Keratinocyte (primary cell): Measurements from ENCODE around the gene COG6. TPM values are rescaled to one million over a fixed set of nuclear protein-coding genes. Genes with fewer than 3 reads are reported as not detected.

Experiments used
- DNase-seq: peaks from one replicate; pipeline ENCODE4 v3.0.0-alpha.2; 2011; ENCODE audit warnings: low read depth, missing footprints, low spot score
- FAIRE-seq: peaks from 2 replicates; lab custom pipeline; 2011; peaks lifted over from hg19 to GRCh38; lab: Jason Lieb, UNC
- H2AFZ ChIP-seq: 2 replicates; pipeline ENCODE4 v1.6.0; 2012; ENCODE audit warnings: low read length, control low read depth, inconsistent platforms; ENCODE audit not compliant: control insufficient read depth
- H3K27ac ChIP-seq: 2 replicates; pipeline ENCODE4 v1.5.1; 2011; ENCODE audit warnings: low read length; ENCODE audit not compliant: control insufficient read depth, insufficient read depth
- H3K27me3 ChIP-seq: 3 replicates; pipeline ENCODE4 v1.6.0; 2011; ENCODE audit warnings: low read length; ENCODE audit not compliant: control insufficient read depth, insufficient read depth; ENCODE audit errors: extremely low read depth
- H3K36me3 ChIP-seq, 2 experiments: 2 replicates in 1 of 2; 3 replicates in 1 of 2; pipeline ENCODE4 v1.5.1; 2011; ENCODE audit warnings: low read length in 2 of 2, mild to moderate bottlenecking in 1 of 2; ENCODE audit not compliant: control insufficient read depth in 2 of 2, insufficient read depth in 2 of 2; ENCODE audit errors: extremely low read depth in 1 of 2
- H3K4me1 ChIP-seq: 3 replicates; pipeline ENCODE4 v1.5.1; 2011; ENCODE audit warnings: low read length; ENCODE audit not compliant: control insufficient read depth, insufficient read depth; ENCODE audit errors: extremely low read depth
- H3K4me2 ChIP-seq: 3 replicates; pipeline ENCODE4 v1.6.0; 2011; ENCODE audit warnings: low read depth, low read length; ENCODE audit not compliant: control insufficient read depth, insufficient read depth; ENCODE audit errors: extremely low read depth
- H3K4me3 ChIP-seq, 3 experiments: fragments of 200-600 bp in 1 of 3; sonication (generic) in 1 of 3; 2 replicates in 2 of 3; 3 replicates in 1 of 3; pipeline ENCODE4 v1.5.1; 2011 to 2016; ENCODE audit warnings: low read length in 3 of 3, mild to moderate bottlenecking in 3 of 3, control low read depth in 2 of 3, inconsistent platforms in 1 of 3, low read depth in 1 of 3, mixed read lengths in 1 of 3, mixed run types in 1 of 3, moderate library complexity in 1 of 3; ENCODE audit not compliant: control insufficient read depth in 2 of 3, insufficient read depth in 2 of 3; ENCODE audit errors: extremely low read depth in 1 of 3
- H3K79me2 ChIP-seq: 2 replicates; pipeline ENCODE4 v1.6.0; 2012; ENCODE audit warnings: low read length; ENCODE audit not compliant: control insufficient read depth, insufficient read depth
- H3K9ac ChIP-seq: 3 replicates; pipeline ENCODE4 v1.6.0; 2011; ENCODE audit warnings: low read length; ENCODE audit not compliant: control insufficient read depth, insufficient read depth; ENCODE audit errors: extremely low read depth
- H3K9me1 ChIP-seq: 3 replicates; pipeline ENCODE4 v1.6.0; 2011; ENCODE audit warnings: low read length; ENCODE audit not compliant: control insufficient read depth, insufficient read depth; ENCODE audit errors: extremely low read depth
- H3K9me3 ChIP-seq: 2 replicates; pipeline ENCODE4 v1.5.1; 2012; ENCODE audit warnings: low read depth, low read length; ENCODE audit not compliant: control insufficient read depth
- H4K20me1 ChIP-seq: 3 replicates; pipeline ENCODE4 v1.6.0; 2011; ENCODE audit warnings: low read length; ENCODE audit not compliant: control insufficient read depth, insufficient read depth; ENCODE audit errors: extremely low read depth
- EZH2 ChIP-seq: IDR thresholded peaks from one replicate; pipeline ENCODE4 v1.6.1; 2012; ENCODE audit warnings: inconsistent platforms, mild to moderate bottlenecking, low read length, moderate library complexity
- dilution Hi-C: fragments of 300-500 bp; cut with MboI; formaldehyde crosslinking; loops from one replicate; pipeline ENCODE4 v1.7.0; 2020; ENCODE audit warnings: low sequenced_read_pairs; ENCODE audit not compliant: extremely low pct_ligation_motif_present
- polyA plus RNA-seq, 5 experiments: library from polyadenylated mRNA; depleted of rRNA in 3 of 5; stranded (reverse) in 3 of 5; stranded (forward) in 1 of 5; unstranded in 1 of 5; fragments of >200 nt; gene quantifications; 1 replicate in 1 of 5; 2 replicates in 3 of 5; 3 replicates in 1 of 5; pipeline versions ENCODE4 v1.2.1 to v1.2.3, GENCODE V29; 2011 to 2012; ENCODE audit warnings: missing spikeins in 2 of 5, low read depth in 1 of 5, low replicate concordance in 1 of 5
- TF ChIP-seq, protein P1 (sequence below), 3 experiments: IDR thresholded peaks in 1 of 3; conservative IDR thresholded peaks in 1 of 3; optimal IDR thresholded peaks in 1 of 3; 2 replicates in 2 of 3; 3 replicates in 1 of 3; pipeline versions ENCODE3 to v1.5.1; 2011; ENCODE audit warnings: low read length in 3 of 3, mild to moderate bottlenecking in 3 of 3, moderate library complexity in 2 of 3, control low read depth in 1 of 3, inconsistent platforms in 1 of 3; ENCODE audit not compliant: insufficient read depth in 2 of 3; ENCODE audit errors: extremely low read depth in 1 of 3

COG6 gene
- polyA plus RNA-seq, 1 donor (not counting 4 experiments of a cell fraction or from before 2014, with no cell fraction given): 25.5 TPM

- H3K4me3 ChIP-seq: no peak overlapping the region
- no peaks in the 10 kb centered on the region for H3K27me3 ChIP-seq
- H2AFZ ChIP-seq: no peak overlapping the region
- no peak overlapping the region for H3K9ac ChIP-seq
- no peaks in the 10 kb centered on the region for H4K20me1 ChIP-seq
- no peak for TF ChIP-seq EZH2
- TF ChIP-seq, protein P1, sequence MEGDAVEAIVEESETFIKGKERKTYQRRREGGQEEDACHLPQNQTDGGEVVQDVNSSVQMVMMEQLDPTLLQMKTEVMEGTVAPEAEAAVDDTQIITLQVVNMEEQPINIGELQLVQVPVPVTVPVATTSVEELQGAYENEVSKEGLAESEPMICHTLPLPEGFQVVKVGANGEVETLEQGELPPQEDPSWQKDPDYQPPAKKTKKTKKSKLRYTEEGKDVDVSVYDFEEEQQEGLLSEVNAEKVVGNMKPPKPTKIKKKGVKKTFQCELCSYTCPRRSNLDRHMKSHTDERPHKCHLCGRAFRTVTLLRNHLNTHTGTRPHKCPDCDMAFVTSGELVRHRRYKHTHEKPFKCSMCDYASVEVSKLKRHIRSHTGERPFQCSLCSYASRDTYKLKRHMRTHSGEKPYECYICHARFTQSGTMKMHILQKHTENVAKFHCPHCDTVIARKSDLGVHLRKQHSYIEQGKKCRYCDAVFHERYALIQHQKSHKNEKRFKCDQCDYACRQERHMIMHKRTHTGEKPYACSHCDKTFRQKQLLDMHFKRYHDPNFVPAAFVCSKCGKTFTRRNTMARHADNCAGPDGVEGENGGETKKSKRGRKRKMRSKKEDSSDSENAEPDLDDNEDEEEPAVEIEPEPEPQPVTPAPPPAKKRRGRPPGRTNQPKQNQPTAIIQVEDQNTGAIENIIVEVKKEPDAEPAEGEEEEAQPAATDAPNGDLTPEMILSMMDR (optimal IDR thresholded peaks at IDR 0.05 in 1 of 3, IDR thresholded peaks at IDR 0.05 in 1 of 3, conservative IDR thresholded peaks at IDR 0.05 in 1 of 3; ENCODE audit: extremely low read depth in 1 of 3, insufficient read depth in 2 of 3, low read length in 3 of 3): no peak
- no peak overlapping the region for H3K27ac ChIP-seq
- H3K9me3 ChIP-seq: no peaks in the 10 kb centered on the region
- H3K4me1 ChIP-seq: no peaks in the 10 kb centered on the region
- H3K79me2 ChIP-seq: no peaks in the 10 kb centered on the region
- DNase-seq: no peak
- H3K9me1 ChIP-seq: no peaks in the 10 kb centered on the region
- no peak overlapping the region for H3K4me2 ChIP-seq
- no peak for FAIRE-seq
- dilution Hi-C loops: no loop called here
- H3K36me3 ChIP-seq: no peaks in the 10 kb centered on the region
Observed at GRCh38 chr13:39623466-39623865, 32.0 kb upstream of the COG6 start.

DNA sequence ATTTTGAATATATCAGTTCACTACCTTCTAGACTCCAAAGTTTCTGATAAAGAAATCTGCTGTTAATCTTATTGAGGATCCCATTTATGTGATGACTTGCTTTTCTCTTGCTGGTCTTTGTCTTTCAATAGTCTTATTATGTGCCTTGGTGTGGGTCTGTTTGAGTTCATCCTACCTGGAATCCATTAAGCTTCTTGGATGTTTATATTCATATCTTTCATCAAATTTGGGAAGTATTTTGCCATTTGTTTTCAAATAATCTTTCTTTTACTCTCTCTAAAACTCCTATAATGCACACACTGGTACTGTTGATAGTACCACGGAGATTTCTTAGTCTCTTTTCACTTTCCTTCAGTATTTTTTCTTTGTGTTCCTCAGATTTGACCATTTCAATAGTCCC lies 24.2 kb upstream of the COG6 start:
- Histone ChIP-seq H3K79me2 (no peaks in the 10 kb centered on the region), H3K27me3 (peaks cover 7% of the 10 kb centered on the region), H3K4me3 (no peak overlapping the region), H3K9me1 (no peaks in the 10 kb centered on the region), H3K27ac (no peak overlapping the region), H4K20me1 (no peaks in the 10 kb centered on the region), H3K4me1 (no peaks in the 10 kb centered on the region), H2AFZ (no peak overlapping the region), H3K4me2 (no peak overlapping the region), H3K36me3 (no peaks in the 10 kb centered on the region), H3K9me3 (no peaks in the 10 kb centered on the region), H3K9ac (no peak overlapping the region)
- DNase-seq: no peak
- dilution Hi-C loops: no loop called here
- TF ChIP-seq, protein P1 (optimal IDR thresholded peaks at IDR 0.05 in 1 of 3, IDR thresholded peaks at IDR 0.05 in 1 of 3, conservative IDR thresholded peaks at IDR 0.05 in 1 of 3; ENCODE audit: extremely low read depth in 1 of 3, insufficient read depth in 2 of 3, low read length in 3 of 3): no peak
- TF ChIP-seq EZH2: no peak
- FAIRE-seq: no peak
